HG02571 (cell line): Measurements from ENCODE around the gene LPP.

ENCODE experiments used
- ATAC-seq: cut with Tn5 transposase; IDR thresholded peaks from one replicate; pipeline ENCODE4 v1.9.1; 2021; ENCODE audit warnings: mild to moderate bottlenecking, moderate library complexity; ENCODE audit not compliant: unreplicated experiment

The LPP gene

GRCh38 chr3:188721312-188721711 is 567.4 kb downstream of the LPP start:
- no peak for ATAC-seq

- ATAC-seq = no peak
Measured at GRCh38 chr3:188721990-188722389, 568.0 kb downstream of the LPP start.

GRCh38 chr3:188722963-188723362 is 569.0 kb downstream of the LPP start:
- no peak for ATAC-seq

DNA sequence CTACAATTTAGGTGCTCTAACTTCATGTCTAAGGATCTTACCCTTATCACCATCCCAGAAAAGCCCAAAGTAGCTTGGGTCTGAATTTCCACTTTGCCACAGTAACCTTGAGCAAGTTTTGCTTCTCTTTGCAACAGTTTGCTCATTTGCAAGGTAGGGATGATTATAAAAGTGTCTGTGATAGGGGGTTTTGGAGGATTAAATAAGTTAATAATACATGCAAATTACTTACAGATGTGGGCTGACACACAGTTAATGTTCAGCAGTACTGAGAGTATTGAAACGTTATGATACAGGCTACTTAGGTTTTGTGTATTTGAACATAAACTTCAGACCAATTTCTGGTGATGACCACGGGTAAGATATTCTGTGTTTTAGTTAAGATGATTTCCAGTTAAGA is 573.1 kb downstream of the LPP start:
- no peak for ATAC-seq

- no peak for ATAC-seq
Measured at GRCh38 chr3:188728371-188728896, 574.5 kb downstream of the LPP start.

GRCh38 chr3:188729422-188729821 is 575.5 kb downstream of the LPP start:
- no peak for ATAC-seq

DNA sequence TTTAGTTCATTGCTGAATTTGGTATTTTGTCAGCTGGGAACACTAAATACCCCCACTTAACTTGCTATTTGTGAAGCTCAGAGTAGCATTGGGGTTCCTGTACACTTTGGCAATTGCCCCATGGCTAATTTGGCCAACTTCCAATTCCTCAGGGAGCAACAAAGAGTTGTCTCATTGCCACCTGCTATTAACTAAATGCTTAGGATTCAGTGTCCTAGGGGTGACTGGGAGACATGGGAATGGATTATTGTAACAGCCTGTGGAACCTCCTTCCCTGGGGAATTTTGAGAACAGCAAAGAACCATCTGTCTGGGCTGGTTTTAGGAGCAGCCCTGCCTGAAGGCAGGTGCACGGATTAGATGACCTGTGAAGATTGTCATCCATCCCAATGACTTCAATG is 580.4 kb downstream of the LPP start:
- no peak for ATAC-seq

DNA sequence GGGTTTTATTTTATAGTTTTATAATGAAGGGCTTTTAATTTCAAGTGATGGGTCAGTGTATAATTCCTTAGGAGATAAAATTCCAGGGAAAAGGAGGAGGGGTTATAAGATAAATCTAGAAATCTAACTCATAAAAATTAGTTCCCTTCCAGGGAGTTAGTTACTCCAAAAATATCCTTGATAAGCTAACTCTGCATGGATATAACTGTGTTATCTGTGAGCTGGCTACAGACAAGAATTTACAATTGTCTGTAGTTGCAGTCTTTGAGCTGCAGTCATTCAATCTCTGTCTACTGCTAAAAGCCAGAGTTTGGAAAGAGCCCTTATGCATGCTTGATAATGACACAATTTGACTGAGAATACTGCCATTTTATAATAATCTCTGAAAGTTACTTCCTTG is 585.6 kb downstream of the LPP start:
- ATAC-seq = no peak

GRCh38 chr3:188740010-188740409 is 586.1 kb downstream of the LPP start:
- no peak for ATAC-seq

DNA sequence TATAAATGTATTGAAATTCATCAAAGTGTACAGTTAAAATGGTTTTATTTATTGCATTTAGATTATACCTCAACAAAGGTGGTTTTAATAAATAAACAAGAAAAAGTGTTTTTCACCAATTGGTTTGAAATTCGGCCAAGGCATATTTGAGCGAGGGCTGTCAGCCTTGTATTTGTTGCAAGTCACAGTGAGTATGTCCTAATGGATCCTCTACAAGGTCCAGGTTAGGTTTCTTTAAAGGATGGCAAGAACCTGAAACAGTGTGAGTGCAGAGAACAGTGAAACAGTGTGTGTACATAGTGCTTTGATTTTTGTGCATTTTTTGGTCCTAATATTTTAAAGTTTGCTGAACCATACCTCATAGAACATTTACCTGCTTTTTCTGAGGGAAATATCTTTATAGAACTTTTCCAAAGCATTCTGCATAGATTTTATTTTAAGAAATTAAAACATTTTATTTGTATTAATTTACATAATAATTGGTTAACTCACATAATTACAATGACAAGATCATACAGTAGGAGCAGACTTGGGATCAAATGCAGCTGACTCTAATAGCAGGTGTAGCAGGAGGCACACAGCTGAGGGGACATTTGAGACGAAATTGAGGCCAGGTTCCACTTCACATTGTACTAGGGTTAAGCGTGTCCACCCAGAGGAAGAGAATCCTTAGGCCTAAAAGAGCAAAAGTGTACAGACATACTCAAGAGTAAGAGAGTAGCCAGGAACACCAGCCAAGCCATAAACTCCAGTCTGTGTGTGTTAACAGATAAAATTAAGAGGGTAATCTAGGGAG is 589.0 kb downstream of the LPP start:
- no peak for ATAC-seq

DNA sequence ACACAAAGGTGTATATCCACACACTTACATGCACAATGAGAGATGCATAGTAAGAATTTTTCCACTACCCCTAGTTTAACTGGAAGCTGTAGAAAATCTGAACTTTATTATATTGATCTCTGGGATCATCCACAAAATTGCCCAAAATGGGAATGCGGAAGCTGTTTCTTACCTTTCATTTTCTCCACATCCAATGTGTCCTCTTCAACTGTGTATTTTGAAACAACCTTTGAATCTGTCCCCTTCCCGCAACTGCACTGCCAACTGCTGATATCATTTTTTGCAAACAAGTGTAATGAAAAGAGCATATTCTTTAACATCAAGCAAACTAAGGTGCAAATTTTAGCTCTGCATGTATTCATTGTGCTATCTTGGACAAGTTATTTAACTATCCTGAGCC is 590.2 kb downstream of the LPP start:
- ATAC-seq = no peak

- ATAC-seq = no peak
Measured at GRCh38 chr3:188745031-188745430, 591.1 kb downstream of the LPP start.

DNA sequence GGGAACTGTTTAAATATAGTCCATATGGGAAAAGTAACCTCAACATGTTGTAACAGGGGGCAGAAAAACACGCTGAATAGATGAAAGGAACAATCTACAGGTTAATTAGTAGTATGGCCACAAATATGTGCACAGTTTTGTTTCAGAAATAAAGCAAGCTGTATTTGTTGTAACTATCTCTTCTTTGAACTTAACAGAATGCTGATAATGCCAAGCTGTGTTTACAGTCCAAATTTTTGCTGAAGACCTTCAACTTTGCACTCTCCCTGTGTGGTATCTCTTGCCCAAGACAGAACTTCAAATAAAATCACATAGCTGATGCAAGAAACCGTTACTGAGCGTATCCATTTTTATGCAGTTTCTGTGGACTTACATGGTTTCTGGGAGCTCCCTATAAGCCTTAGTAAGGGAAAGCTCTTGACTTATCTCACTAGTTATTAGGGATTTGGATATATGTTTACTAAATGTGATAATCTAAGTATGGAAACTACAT is 592.4 kb downstream of the LPP start:
- ATAC-seq = no peak

- no peak for ATAC-seq
Measured at GRCh38 chr3:188747489-188747888, 593.5 kb downstream of the LPP start.

DNA sequence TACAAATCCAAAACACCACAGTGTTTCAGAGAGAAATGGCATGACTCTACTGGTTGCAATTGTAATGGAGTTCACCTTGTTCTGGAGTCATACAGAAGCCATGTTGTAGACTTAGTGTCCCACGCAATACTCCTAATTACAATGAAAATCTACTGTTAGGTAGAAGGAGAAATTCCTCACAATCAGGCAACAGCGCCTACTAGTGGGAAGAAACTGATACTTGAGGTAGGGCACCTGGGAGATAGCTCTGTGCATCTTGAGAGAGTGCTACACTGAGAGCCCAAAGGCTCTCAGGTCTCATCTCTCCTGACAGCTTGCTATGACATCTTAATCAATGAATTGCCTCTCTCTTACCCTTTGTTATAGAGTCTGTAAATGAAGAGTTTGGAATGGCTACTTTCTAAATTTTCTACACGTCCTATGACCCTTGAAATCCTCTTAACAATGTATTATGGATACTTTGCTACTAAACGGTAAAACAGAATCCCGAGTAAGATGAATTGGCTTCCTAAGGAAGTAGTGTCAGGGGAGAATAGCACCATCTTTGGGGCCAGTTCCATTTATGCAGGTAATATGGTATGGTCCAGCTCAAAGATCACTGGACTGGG is 595.2 kb downstream of the LPP start:
- no peak for ATAC-seq

- ATAC-seq = no peak
Measured at GRCh38 chr3:188749830-188750229, 595.9 kb downstream of the LPP start.

DNA sequence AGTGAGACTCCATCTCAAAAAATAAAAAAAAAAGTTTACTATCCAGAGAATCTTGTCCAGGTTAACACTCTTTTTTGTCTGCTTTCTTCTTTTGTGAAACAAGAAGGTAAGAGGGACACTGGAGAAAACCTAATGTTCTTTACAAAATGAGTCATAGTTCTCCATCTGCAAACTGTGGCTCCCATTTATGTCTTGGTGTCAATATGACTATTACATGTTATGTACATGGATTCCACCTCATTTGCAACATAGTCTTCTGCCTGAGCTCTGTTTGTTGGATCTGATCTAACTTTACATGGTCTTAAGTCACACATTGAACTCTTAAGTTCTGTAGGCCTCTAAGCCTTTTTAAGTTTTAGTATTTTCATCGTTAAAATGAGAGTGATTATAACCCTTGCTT is 596.7 kb downstream of the LPP start:
- ATAC-seq = no peak

GRCh38 chr3:188752850-188753249 is 598.9 kb downstream of the LPP start:
- no peak for ATAC-seq

DNA sequence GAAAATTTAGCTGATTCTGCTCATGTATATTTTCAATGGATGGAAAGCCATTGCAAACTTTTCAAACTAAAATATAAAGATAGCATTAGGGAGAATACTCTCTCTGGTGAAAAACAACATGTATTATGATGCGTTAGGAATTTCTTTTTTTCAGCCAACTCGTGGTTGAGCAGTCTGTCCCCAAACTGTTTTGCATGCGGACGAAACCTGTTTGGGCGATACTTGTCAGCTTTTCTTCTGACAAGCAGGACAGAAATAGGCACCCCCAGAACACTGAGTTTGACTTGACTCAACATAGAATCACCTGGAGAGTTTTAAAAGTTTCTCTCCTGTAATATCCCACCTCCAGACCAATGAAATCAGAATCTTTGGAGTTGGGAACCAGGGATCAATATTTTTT is 600.3 kb downstream of the LPP start:
- no peak for ATAC-seq

DNA sequence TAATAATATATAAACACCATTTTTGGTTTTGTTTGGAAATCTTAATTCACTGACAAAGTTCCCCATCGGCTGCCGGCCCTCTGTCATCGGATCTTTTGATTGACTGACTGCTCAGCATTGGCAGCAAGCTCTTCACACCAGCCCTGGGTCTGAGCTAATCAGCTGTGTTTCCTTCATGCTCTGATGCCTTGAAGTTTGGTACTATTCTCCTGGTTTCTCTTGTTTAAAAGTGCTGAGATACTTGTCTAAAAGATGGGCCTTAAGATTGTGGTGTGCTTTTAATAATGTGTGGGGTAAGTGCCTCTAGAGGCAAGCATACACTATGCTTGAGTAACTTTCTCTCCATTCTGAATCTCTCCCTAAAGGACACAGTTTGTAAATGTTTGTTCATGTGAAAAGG is 602.3 kb downstream of the LPP start:
- no peak for ATAC-seq

DNA sequence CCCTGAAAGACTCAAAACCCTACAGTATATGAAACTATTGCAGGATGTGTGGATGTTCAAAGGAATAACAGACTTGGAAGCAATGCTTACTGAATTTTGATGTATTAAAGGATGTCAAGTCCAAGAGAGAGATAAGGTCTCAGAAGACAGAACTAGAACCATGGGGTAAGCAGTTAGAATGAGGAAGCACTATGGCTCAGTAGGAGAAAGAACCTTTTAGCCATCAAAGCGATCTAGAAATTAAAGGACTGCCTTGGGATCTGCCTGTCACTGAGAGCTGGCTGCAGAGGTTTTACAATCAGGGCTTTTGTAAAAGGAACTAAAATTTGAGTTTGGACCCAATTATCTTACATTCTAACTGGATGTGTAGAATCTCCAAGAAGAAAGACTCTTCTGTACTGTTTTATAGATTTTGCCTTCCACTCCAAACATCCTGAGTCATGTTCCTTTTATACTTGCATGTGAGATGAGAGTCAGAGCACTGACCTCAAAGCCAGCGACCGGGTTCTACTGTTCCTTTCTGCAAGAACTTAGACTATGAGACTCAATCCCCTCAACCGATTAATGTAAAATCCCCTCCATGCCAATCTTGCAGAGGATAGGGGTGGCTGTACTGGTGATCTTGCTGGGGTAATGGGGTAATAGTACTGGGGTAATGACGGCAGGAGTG is 605.5 kb downstream of the LPP start:
- ATAC-seq = no peak

DNA sequence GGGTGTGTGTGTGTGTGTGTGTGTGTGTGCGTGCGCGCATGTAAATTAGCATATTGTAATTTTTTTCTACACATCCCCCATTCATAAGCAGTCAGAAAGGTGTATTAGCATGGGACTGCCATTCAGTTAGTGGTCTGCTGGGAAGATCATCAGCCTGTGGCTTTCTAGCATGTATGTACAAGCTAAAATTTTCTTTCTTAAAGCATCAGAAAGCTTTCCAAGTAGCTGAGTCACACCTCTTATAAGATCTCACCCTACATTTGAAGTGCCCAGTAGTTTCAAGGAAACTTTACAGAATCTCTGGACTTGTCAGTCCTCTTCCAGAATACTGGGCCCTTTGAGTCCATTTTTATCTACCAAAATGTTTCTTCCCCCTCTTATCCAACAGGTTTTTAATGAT is 606.5 kb downstream of the LPP start:
- ATAC-seq = no peak
